Body of pancreas (tissue), 4 donors: ENCODE measurements around the gene PBX2. TPM values are rescaled to one million over a fixed set of nuclear protein-coding genes. Genes with fewer than 3 reads are reported as not detected.

Source experiments
- ATAC-seq: fragments of 150-250 bp; one replicate; pipeline ENCODE4 v1.9.1; 2016
- DNase-seq, 4 donors: peaks; one replicate each; pipeline ENCODE4 v3.0.0-alpha.2; 2019
- H3K27ac ChIP-seq, 4 donors: fragments of 200-600 bp; sonication (generic); 1 replicate in 3 of 4; 2 replicates in 1 of 4; pipeline versions ENCODE4 v1.5.1 to v1.6.1; 2016 to 2019; ENCODE audit warnings: mild to moderate bottlenecking in 1 of 4, mixed read lengths in 1 of 4, moderate library complexity in 1 of 4
- H3K27me3 ChIP-seq, 2 donors: fragments of 200-600 bp; sonication (generic); one replicate each; pipeline ENCODE4 v1.6.0; 2016; ENCODE audit warnings: mild to moderate bottlenecking in 1 of 2
- H3K36me3 ChIP-seq, 2 donors: fragments of 200-600 bp; sonication (generic); replicated peaks in 1 of 2; 2 replicates each; pipeline ENCODE4 v1.5.1; 2016; ENCODE audit warnings: low read depth in 2 of 2; ENCODE audit not compliant: insufficient read depth in 1 of 2
- H3K4me1 ChIP-seq: fragments of 200-600 bp; sonication (generic); one replicate; pipeline ENCODE4 v1.6.0; 2016
- H3K4me3 ChIP-seq, 2 donors: fragments of 200-600 bp; sonication (generic); 1 replicate in 1 of 2; 2 replicates in 1 of 2; pipeline ENCODE4 v1.5.1; 2016 to 2019
- H3K9me3 ChIP-seq, 3 donors: fragments of 200-600 bp; sonication (generic); 1 replicate in 2 of 3; 2 replicates in 1 of 3; pipeline ENCODE4 v1.5.1; 2016
- CTCF ChIP-seq, 7 experiments: fragments of 450-650 bp in 4 of 7; fragments of 200-600 bp in 3 of 7; sonication (generic) in 3 of 7; IDR thresholded peaks; one replicate each; pipeline ENCODE4 v1.5.1; 2016 to 2019; ENCODE audit warnings: antibody characterized with exemption in 7 of 7
- POLR2A ChIP-seq, 3 donors: fragments of 450-650 bp; IDR thresholded peaks; one replicate each; pipeline ENCODE4 v1.6.1; 2016; ENCODE audit warnings: antibody characterized with exemption in 3 of 3, mild to moderate bottlenecking in 2 of 3
- WGBS, 2 donors: methylation state at CpG; one replicate each; pipeline ENCODE4 v1.1.5; 2017; 5-methylcytosine and 5-hydroxymethylcytosine counted together
- intact Hi-C: fragments of 100-400 bp; cut with DNase I; formaldehyde crosslinking; loops from one replicate; pipeline ENCODE4 v1.15.1; 2023
- total RNA-seq, 2 donors: library from RNA; depleted of rRNA; stranded (reverse); fragments of >200 nt; gene quantifications; one replicate each; pipeline ENCODE4 v1.1.0, GENCODE V29; 2016

Gene PBX2
- total RNA-seq, 2 donors from 2014 or later, result 28.8 to 31.3 TPM

DNA sequence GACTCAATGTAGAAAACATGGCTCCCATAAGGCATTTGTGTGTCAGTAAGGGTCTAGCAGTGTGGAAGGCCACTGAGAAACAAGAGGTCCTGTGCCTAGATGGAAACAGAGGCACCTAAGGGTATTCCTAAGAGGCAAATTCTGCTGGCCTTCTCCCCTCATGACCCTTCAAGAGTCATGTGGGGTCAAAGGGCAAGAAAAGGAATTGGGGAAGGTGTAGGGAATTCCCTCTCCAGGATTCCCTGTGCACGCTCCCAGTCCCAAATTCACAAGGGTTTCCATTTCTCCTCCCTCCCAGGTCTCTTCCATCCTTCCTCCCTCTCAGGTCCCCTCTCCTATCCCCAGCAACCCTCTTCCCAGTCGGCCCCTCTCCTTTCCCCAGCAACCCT lies 14.7 kb downstream of the PBX2 start:
- peak overlapping the region in 3 of 4 donors; percentile 83 to 94 (median 87) for H3K27ac ChIP-seq
- ATAC-seq (no peak), DNase-seq (no peak)
- H3K27me3 ChIP-seq, result no peaks in the 10 kb centered on the region
- H3K36me3 ChIP-seq, result no peaks in the 10 kb centered on the region
- no peaks in the 10 kb centered on the region for H3K9me3 ChIP-seq
- peak overlapping the region; percentile 53 to 98 for H3K4me3 ChIP-seq
- TF ChIP-seq POLR2A (IDR thresholded peaks at IDR 0.05), result no peak
- no peak for TF ChIP-seq CTCF (IDR thresholded peaks at IDR 0.05)
- 13 to 16% methylated on average over 2 of the region's 2 CpGs for WGBS, 2 donors
- H3K4me1 ChIP-seq, result peaks cover 41% of the 10 kb centered on the region
- intact Hi-C loops, result no loop called here

DNA sequence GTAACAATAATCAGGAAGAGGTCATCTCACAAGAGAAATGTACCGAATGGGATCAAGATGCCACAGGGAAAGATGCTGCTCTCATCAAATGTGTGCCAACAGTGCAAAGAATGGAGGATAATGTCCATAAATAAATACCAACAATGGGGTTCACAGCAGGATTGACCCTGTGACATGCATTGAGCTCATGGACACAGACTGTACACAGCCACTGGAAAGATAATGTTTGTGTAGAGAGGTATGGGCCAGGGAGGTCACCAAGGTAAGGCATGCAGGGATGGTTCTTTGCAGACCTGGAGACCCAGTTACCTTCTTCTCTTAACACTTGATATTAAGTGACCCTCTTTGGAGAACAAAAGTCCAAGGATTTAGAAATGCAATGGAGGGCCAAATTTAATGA lies 15.6 kb downstream of the PBX2 start:
- Histone ChIP-seq H3K27ac (no peak overlapping the region), H3K36me3 (no peaks in the 10 kb centered on the region), H3K9me3 (no peaks in the 10 kb centered on the region), H3K4me3 (no peak overlapping the region), H3K27me3 (no peaks in the 10 kb centered on the region), H3K4me1 (peaks cover 32% of the 10 kb centered on the region)
- ATAC-seq (no peak), DNase-seq (no peak)
- intact Hi-C loops, result no loop called here
- TF ChIP-seq CTCF (IDR thresholded peaks at IDR 0.05) (no peak), POLR2A (IDR thresholded peaks at IDR 0.05) (no peak)
- 79 to 83% methylated on average over 1 of the region's 1 CpG for WGBS, 2 donors

DNA sequence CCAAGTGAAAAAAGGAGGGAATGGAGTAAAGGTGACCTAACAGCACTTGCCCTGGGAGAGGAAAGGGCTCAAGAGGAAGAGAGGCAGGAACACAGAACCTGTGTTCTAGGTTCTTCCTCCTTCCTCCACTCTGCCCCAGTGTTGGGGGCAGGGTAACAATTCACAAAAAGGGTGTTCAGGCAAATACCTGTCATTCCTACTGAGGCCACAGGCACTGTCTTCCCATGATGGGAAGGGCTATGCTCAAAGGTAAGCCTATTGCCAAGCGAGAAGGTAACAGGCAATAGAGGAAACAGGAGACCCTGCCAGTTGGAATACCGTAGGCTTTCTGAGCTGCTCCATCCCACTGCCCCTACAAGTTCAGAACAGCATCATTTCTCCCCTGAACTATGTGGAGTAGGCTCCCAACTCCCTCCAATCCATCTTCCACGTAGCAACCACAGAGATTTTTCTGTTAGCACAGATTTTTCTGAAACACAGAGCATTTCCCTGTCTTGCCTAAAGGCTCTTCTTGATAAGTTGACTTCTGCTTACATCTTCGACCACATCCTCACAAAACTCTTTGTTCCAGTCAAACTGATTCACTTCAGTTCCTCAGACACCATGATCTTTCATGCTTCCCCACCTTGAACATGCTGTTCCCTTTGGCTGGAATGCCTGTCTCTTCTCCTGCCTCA lies 16.8 kb downstream of the PBX2 start:
- ATAC-seq (no peak), DNase-seq (no peak)
- Histone ChIP-seq H3K9me3 (no peaks in the 10 kb centered on the region), H3K4me3 (no peak overlapping the region), H3K27ac (no peak overlapping the region), H3K27me3 (no peaks in the 10 kb centered on the region), H3K36me3 (no peaks in the 10 kb centered on the region), H3K4me1 (peaks cover 26% of the 10 kb centered on the region)
- intact Hi-C loops, result no loop called here
- TF ChIP-seq CTCF (IDR thresholded peaks at IDR 0.05) (no peak), POLR2A (IDR thresholded peaks at IDR 0.05) (no peak)
- WGBS, 2 donors, result 75 to 82% methylated on average over 4 of the region's 4 CpGs

DNA sequence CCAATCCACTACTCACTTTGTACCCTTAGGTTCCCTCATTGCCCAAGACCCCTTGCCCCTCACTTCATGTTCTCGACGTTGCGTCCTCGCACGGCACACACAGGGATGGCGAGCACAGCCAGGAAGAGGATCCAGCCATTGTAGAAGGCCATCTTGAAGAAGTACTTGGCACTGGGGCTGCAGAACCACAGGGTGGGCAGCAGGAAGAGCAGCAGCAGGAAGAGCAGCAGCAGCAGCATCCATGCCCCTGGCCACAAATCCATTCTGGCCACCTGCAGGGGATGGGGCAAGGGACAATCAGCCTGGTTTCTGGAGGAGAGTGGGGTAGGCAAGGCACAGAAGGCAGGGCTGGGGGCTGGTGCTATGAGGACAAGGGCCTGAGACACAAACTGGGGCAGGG lies 18.8 kb downstream of the PBX2 start:
- ATAC-seq, result no peak
- Histone ChIP-seq H3K27ac (no peak overlapping the region), H3K4me1 (peaks cover 14% of the 10 kb centered on the region), H3K36me3 (peaks cover 0 to 1% of the 10 kb centered on the region in 2 donors), H3K9me3 (no peaks in the 10 kb centered on the region), H3K27me3 (no peaks in the 10 kb centered on the region), H3K4me3 (no peak overlapping the region)
- no peak for DNase-seq
- WGBS, 2 donors, result 93 to 96% methylated on average over 6 of the region's 6 CpGs
- intact Hi-C loops, result no loop called here
- TF ChIP-seq CTCF (IDR thresholded peaks at IDR 0.05) (no peak), POLR2A (IDR thresholded peaks at IDR 0.05) (no peak)

DNA sequence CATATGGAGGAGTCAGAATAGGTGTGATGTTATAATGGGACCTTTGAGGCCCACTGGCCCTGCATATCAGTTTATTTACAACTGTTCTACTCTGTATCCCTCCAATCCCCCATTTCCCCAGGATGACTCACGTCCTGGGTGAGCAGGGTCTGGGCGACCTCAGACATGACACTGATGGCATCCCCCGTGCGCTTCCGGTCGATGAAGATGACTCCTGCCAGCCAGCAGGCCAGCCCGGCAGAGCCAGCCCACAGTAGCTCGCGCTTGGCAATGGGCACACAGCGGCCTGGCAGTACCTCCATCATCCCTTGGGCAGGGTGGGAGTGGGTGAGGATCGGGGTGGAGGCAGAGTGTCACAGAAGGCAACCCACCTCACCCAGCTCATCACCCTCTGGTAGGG lies 19.7 kb downstream of the PBX2 start:
- no peak for DNase-seq
- Histone ChIP-seq H3K27me3 (no peaks in the 10 kb centered on the region), H3K9me3 (no peaks in the 10 kb centered on the region), H3K27ac (no peak overlapping the region), H3K4me3 (no peak overlapping the region), H3K36me3 (peaks cover 0 to 1% of the 10 kb centered on the region in 2 donors), H3K4me1 (peaks cover 9% of the 10 kb centered on the region)
- TF ChIP-seq CTCF (IDR thresholded peaks at IDR 0.05) (no peak), POLR2A (IDR thresholded peaks at IDR 0.05) (no peak)
- ATAC-seq, result no peak
- WGBS, 2 donors, result 95 to 97% methylated on average over 8 to 11 of the region's 11 CpGs
- intact Hi-C loops, result no loop called here
